ENCODE results near the gene FSTL4. TPM values are rescaled to one million over a fixed set of nuclear protein-coding genes. Genes with fewer than 3 reads are reported as not detected.

The FSTL4 gene
- total and polyA plus RNA-seq, 12 donors = 0.01 to 0.42 (median 0.38) TPM; not detected in 6

DNA sequence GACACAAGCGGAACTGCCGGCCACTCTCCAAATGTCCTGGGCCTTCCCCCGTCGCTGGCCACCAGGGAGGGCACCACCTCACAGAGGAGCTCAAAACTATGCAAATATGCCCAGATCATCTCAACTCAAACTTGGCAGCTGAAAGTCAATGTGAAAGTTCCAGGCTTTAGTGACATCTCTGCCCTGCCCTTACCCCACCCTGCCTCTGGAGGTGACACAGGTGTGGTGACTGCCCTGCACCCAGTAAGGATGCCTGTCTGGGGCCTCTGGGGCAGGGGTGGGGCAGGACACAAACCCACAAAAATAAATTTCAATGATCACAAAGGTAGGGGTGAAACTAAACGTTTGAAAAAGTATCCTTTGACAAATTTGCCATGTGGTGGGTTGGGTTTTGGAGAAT lies 347.1 kb downstream of the FSTL4 start:
- intact Hi-C loops (cut with DNase I) = no loop called here
- WGBS, 2 donors = 82 to 88% methylated on average over 5 of the region's 5 CpGs
- Histone ChIP-seq H3K27me3 (peaks cover 0 to 40% (median 3%) of the 10 kb centered on the region in 7 donors), H3K4me1 (no peaks in the 10 kb centered on the region), H3K4me3 (no peak overlapping the region), H3K27ac (no peak overlapping the region), H3K9me3 (no peaks in the 10 kb centered on the region), H3K36me3 (no peaks in the 10 kb centered on the region)
- ATAC-seq (no peak), DNase-seq (no peak)
- TF ChIP-seq, protein P1, sequence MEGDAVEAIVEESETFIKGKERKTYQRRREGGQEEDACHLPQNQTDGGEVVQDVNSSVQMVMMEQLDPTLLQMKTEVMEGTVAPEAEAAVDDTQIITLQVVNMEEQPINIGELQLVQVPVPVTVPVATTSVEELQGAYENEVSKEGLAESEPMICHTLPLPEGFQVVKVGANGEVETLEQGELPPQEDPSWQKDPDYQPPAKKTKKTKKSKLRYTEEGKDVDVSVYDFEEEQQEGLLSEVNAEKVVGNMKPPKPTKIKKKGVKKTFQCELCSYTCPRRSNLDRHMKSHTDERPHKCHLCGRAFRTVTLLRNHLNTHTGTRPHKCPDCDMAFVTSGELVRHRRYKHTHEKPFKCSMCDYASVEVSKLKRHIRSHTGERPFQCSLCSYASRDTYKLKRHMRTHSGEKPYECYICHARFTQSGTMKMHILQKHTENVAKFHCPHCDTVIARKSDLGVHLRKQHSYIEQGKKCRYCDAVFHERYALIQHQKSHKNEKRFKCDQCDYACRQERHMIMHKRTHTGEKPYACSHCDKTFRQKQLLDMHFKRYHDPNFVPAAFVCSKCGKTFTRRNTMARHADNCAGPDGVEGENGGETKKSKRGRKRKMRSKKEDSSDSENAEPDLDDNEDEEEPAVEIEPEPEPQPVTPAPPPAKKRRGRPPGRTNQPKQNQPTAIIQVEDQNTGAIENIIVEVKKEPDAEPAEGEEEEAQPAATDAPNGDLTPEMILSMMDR (IDR thresholded peaks at IDR 0.05) = no peak

DNA sequence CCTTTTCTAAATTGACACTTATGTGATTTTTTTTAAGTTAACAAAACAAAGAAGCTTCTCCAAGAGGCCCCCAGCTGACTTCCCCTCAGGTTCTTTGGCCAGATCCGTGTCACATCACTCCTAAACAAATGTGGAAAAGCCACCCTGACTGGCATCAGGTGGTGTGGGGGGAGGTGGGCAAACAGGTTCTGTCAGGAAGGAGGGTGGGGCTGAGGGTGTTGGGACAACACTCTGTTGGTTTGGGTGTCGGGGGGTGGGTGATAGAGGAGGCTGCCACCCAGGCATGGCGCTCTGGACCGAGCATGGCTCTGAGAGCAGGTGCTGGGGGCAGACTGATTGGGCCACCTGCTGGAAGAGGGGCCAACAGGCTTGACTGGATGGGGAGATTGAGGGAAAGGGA lies 349.7 kb downstream of the FSTL4 start:
- TF ChIP-seq, protein P1 (IDR thresholded peaks at IDR 0.05) = no peak
- Histone ChIP-seq H3K9me3 (no peaks in the 10 kb centered on the region), H3K27ac (no peak overlapping the region), H3K27me3 (peaks cover 0 to 40% (median 3%) of the 10 kb centered on the region in 7 donors), H3K4me3 (no peak overlapping the region), H3K4me1 (no peaks in the 10 kb centered on the region), H3K36me3 (no peaks in the 10 kb centered on the region)
- no peak for ATAC-seq
- intact Hi-C loops (cut with DNase I) = no loop called here
- 83 to 87% methylated on average over 4 of the region's 4 CpGs for WGBS, 2 donors
- DNase-seq = no peak

DNA sequence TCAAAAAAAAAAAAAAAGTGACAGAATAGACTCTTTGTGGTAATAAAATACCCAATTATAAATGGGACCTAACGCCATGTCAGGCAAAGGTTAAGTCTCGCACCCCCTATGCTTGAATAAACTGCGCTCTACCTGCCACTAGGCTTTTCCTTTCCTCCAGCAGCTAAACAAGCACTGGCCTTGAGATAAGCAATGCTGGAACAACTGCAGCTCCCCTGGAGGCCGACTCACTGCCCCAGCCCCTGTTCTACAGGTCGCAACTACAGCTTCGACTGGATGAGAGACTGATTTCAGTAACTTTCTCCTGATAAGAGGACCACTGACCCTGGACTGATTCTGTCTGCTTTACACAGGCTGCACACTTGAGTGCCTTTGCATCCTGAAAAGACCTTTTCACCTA lies 350.3 kb downstream of the FSTL4 start:
- Histone ChIP-seq H3K27me3 (peaks cover 0 to 40% (median 3%) of the 10 kb centered on the region in 7 donors), H3K36me3 (no peaks in the 10 kb centered on the region), H3K4me1 (no peaks in the 10 kb centered on the region), H3K27ac (no peak overlapping the region), H3K4me3 (no peak overlapping the region), H3K9me3 (no peaks in the 10 kb centered on the region)
- intact Hi-C loops (cut with DNase I) = no loop called here
- TF ChIP-seq, protein P1 (IDR thresholded peaks at IDR 0.05) = no peak
- no peak for ATAC-seq
- DNase-seq = no peak
- WGBS, 2 donors = 60 to 64% methylated on average over 6 of the region's 6 CpGs

DNA sequence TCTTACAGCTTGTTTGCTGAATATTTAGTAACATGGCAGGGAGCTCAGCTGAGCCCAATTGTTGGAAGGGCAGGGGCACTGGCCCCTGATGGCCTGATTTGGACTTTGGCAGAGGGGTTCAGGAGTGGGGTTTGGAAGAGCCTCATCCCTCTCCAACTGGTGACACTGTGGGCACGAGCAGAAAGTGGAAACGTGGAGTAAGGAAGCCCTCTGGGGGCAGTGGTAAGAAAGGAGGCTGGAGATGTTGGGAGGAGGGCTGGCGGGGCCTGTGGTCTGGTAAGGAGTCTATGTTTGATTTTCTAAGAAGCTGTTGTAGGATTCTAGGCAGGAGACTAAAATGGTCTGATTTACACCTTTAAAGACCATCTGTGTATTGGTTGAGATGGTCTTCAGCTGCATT lies 351.6 kb downstream of the FSTL4 start:
- Histone ChIP-seq H3K9me3 (no peaks in the 10 kb centered on the region), H3K36me3 (no peaks in the 10 kb centered on the region), H3K4me3 (no peak overlapping the region), H3K27me3 (peaks cover 0 to 28% (median 3%) of the 10 kb centered on the region in 7 donors), H3K27ac (no peak overlapping the region), H3K4me1 (no peaks in the 10 kb centered on the region)
- no peak for DNase-seq
- intact Hi-C loops (cut with DNase I) = no loop called here
- WGBS, 2 donors = 51 to 60% methylated on average over 3 of the region's 3 CpGs
- no peak for ATAC-seq
- TF ChIP-seq, protein P1 (IDR thresholded peaks at IDR 0.05) = no peak

Data from heart right ventricle (tissue), 16 donors.